H9 (cell line): Measurements from ENCODE around the gene TMEM132D. TPM values are rescaled to one million over a fixed set of nuclear protein-coding genes. Genes with fewer than 3 reads are reported as not detected.

Experiments used
- DNase-seq: peaks from one replicate; pipeline ENCODE4 v3.0.0-alpha.2; 2017
- H2AFZ ChIP-seq: one replicate; pipeline ENCODE4 v1.6.1; 2013; ENCODE audit warnings: mild to moderate bottlenecking, low read length, control low read depth, moderate library complexity
- H2AK5ac ChIP-seq: 2 replicates; pipeline ENCODE4 v1.6.1; 2013; ENCODE audit warnings: low read length, control low read depth, mixed read lengths; ENCODE audit not compliant: insufficient read length
- H2BK120ac ChIP-seq: one replicate; pipeline ENCODE4 v1.6.1; 2013; ENCODE audit warnings: low read depth, mild to moderate bottlenecking, low read length, control low read depth, inconsistent platforms; ENCODE audit not compliant: poor library complexity, severe bottlenecking
- H2BK12ac ChIP-seq: 2 replicates; pipeline ENCODE4 v1.6.1; 2013; ENCODE audit warnings: low read length, control low read depth, mixed read lengths, low read depth; ENCODE audit not compliant: insufficient read length
- H2BK15ac ChIP-seq: 2 replicates; pipeline ENCODE4 v1.6.1; 2013; ENCODE audit warnings: low read depth, low read length, control low read depth
- H2BK20ac ChIP-seq: one replicate; pipeline ENCODE4 v1.6.1; 2013; ENCODE audit warnings: low read depth, mild to moderate bottlenecking, low read length, control low read depth, inconsistent platforms; ENCODE audit not compliant: poor library complexity, severe bottlenecking
- H2BK5ac ChIP-seq: 2 replicates; pipeline ENCODE4 v1.6.1; 2013; ENCODE audit warnings: low read length, control low read depth, mixed read lengths; ENCODE audit not compliant: insufficient read length
- H3K14ac ChIP-seq: 2 replicates; pipeline ENCODE4 v1.6.1; 2013; ENCODE audit warnings: low read length, control low read depth; ENCODE audit not compliant: insufficient read depth
- H3K18ac ChIP-seq: 2 replicates; pipeline ENCODE4 v1.6.1; 2013; ENCODE audit warnings: low read depth, mild to moderate bottlenecking, mixed read lengths, low read length, control low read depth; ENCODE audit not compliant: insufficient read length
- H3K23ac ChIP-seq: 2 replicates; pipeline ENCODE4 v1.6.1; 2013; ENCODE audit warnings: low read length, control low read depth, mixed read lengths, low read depth; ENCODE audit not compliant: insufficient read length
- H3K23me2 ChIP-seq: 2 replicates; pipeline ENCODE4 v1.6.1; 2013; ENCODE audit warnings: low read depth, mild to moderate bottlenecking, mixed read lengths, low read length, control low read depth; ENCODE audit not compliant: insufficient read length, poor library complexity, severe bottlenecking
- H3K27ac ChIP-seq: 2 replicates; pipeline ENCODE4 v1.5.1; 2013; ENCODE audit warnings: low read length, control low read depth, mixed read lengths, low read depth; ENCODE audit not compliant: insufficient read length
- H3K27me3 ChIP-seq: 2 replicates; pipeline ENCODE4 v1.6.1; 2013; ENCODE audit warnings: low read length, control low read depth, inconsistent platforms; ENCODE audit not compliant: insufficient read depth
- H3K4ac ChIP-seq: 2 replicates; pipeline ENCODE4 v1.6.1; 2013; ENCODE audit warnings: low read depth, mild to moderate bottlenecking, control low read depth, inconsistent platforms, low read length, moderate library complexity
- H3K4me1 ChIP-seq: 2 replicates; pipeline ENCODE4 v1.6.1; 2013; ENCODE audit warnings: low read length, control low read depth, inconsistent platforms; ENCODE audit not compliant: insufficient read depth
- H3K4me2 ChIP-seq: 2 replicates; pipeline ENCODE4 v1.6.1; 2013; ENCODE audit warnings: low read length, control low read depth, mixed read lengths; ENCODE audit not compliant: insufficient read length, insufficient read depth
- H3K56ac ChIP-seq: 2 replicates; pipeline ENCODE4 v1.6.1; 2013; ENCODE audit warnings: low read depth, mild to moderate bottlenecking, mixed read lengths, low read length, control low read depth; ENCODE audit not compliant: insufficient read length
- H3K79me1 ChIP-seq: 2 replicates; pipeline ENCODE4 v1.6.1; 2013; ENCODE audit warnings: low read depth, mild to moderate bottlenecking, moderate library complexity, low read length, control low read depth, inconsistent platforms; ENCODE audit not compliant: insufficient read depth, poor library complexity, severe bottlenecking
- H3K79me2 ChIP-seq: 2 replicates; pipeline ENCODE4 v1.6.1; 2013; ENCODE audit warnings: low read length, control low read depth, inconsistent platforms; ENCODE audit not compliant: insufficient read depth
- H3K9ac ChIP-seq: 2 replicates; pipeline ENCODE4 v1.6.1; 2013; ENCODE audit warnings: low read length, control low read depth, mixed read lengths; ENCODE audit not compliant: insufficient read length; ENCODE audit errors: extremely low read depth
- H3K9me3 ChIP-seq: one replicate; pipeline ENCODE4 v1.6.1; 2013; ENCODE audit warnings: low read depth, low read length, inconsistent platforms; ENCODE audit not compliant: control insufficient read depth
- H3T11ph ChIP-seq: one replicate; pipeline ENCODE4 v1.6.1; 2013; ENCODE audit warnings: mild to moderate bottlenecking, low read length, control low read depth, inconsistent platforms
- H4K20me1 ChIP-seq: one replicate; pipeline ENCODE4 v1.6.1; 2013; ENCODE audit not compliant: control insufficient read depth, insufficient read length, insufficient read depth
- H4K5ac ChIP-seq: 2 replicates; pipeline ENCODE4 v1.6.1; 2013; ENCODE audit warnings: low read depth, mild to moderate bottlenecking, mixed read lengths, low read length, control low read depth; ENCODE audit not compliant: insufficient read length
- H4K8ac ChIP-seq: replicated peaks from 2 replicates; pipeline ENCODE4 v1.6.1; 2013; ENCODE audit warnings: low read length, control low read depth, mixed read lengths, low read depth; ENCODE audit not compliant: insufficient read length
- H4K91ac ChIP-seq: 2 replicates; pipeline ENCODE4 v1.6.1; 2013; ENCODE audit warnings: low read depth, mild to moderate bottlenecking, moderate library complexity, mixed read lengths, low read length, control low read depth; ENCODE audit not compliant: insufficient read length
- H3K27ac Mint-ChIP-seq, 3 experiments: 2 replicates in 2 of 3; 3 replicates in 1 of 3; pipeline ENCODE4 v1.8.0; 2020 to 2021; ENCODE audit warnings: mixed read lengths in 3 of 3, mild to moderate bottlenecking in 1 of 3, moderate library complexity in 1 of 3
- H3K27me3 Mint-ChIP-seq: 2 replicates; pipeline ENCODE4 v1.8.0; 2021; ENCODE audit warnings: low read depth, mild to moderate bottlenecking, moderate library complexity, mixed read lengths
- H3K36me3 Mint-ChIP-seq, 3 experiments: 2 replicates in 2 of 3; 3 replicates in 1 of 3; pipeline ENCODE4 v1.8.0; 2020 to 2021; ENCODE audit warnings: low read depth in 3 of 3, mixed read lengths in 3 of 3; ENCODE audit not compliant: insufficient read depth in 1 of 3
- H3K4me1 Mint-ChIP-seq, 2 experiments: 2 replicates each; pipeline ENCODE4 v1.8.0; 2020; ENCODE audit warnings: mixed read lengths in 2 of 2
- H3K4me3 Mint-ChIP-seq, 2 experiments: 2 replicates in 1 of 2; 3 replicates in 1 of 2; pipeline ENCODE4 v1.8.0; 2020 to 2021; ENCODE audit warnings: mild to moderate bottlenecking in 2 of 2, mixed read lengths in 2 of 2, moderate library complexity in 1 of 2
- H3K9me3 Mint-ChIP-seq, 2 experiments: 2 replicates in 1 of 2; 3 replicates in 1 of 2; pipeline ENCODE4 v1.8.0; 2020; ENCODE audit warnings: mild to moderate bottlenecking in 2 of 2, mixed read lengths in 2 of 2, moderate library complexity in 1 of 2
- CTCF ChIP-seq: fragments of 200-600 bp; sonication (generic); conservative IDR thresholded peaks from 3 replicates; pipeline ENCODE4 v1.8.0; 2021; ENCODE audit warnings: antibody characterized with exemption, mild to moderate bottlenecking
- WGBS: extraction: QIAGEN DNeasy Blood & Tissue Kit; methylation state at CpG from one replicate; pipeline ENCODE4 v1.1.7; 2013; ENCODE audit warnings: missing lambda C conversion rate, low lambda C conversion rate, mixed read lengths; ENCODE audit not compliant: insufficient read length; ENCODE audit errors: extremely low coverage; 5-methylcytosine and 5-hydroxymethylcytosine counted together
- total RNA-seq: library from RNA; stranded (reverse); gene quantifications from 2 replicates; pipeline ENCODE4 v1.2.1, GENCODE V29; 2021

Gene TMEM132D
- total RNA-seq, 1 experiment from 2014 or later, result 6.1 TPM

DNA sequence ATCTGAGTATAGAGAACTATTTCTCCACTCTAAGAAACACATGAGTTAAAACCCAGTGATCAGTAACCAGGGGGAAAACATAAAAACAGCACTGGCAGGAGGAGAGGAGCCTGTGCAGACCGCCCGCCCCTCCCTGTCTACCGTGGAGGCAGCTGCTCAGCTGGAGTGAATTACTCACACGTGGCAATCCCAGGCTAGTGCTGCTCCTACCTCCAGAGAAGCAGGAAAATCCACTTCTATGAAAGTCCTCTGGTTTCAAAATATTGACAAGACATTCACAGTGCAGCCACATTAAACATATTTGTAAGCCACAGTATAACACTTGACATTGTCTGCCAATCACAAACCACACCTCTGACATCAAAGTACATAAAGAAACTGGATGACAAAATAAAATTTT, 16.7 kb downstream of the TMEM132D start:
- Histone ChIP-seq H4K91ac (no peak overlapping the region), H2AK5ac (no peak overlapping the region), H2BK20ac (no peak overlapping the region), H3K79me1 (no peaks in the 10 kb centered on the region), H3K9ac (no peak overlapping the region), H3K27ac (no peak overlapping the region), H3K18ac (no peak overlapping the region), H2BK15ac (no peak overlapping the region), H3K4me1 (no peaks in the 10 kb centered on the region; the same call in 1 of the 2 replicates), H3K4ac (no peak overlapping the region), H3K23ac (no peak overlapping the region), H2BK12ac (no peak overlapping the region), H3K79me2 (peaks cover 2% of the 10 kb centered on the region; the same call in 1 of the 2 replicates), H3K4me2 (no peak overlapping the region), H4K5ac (no peak overlapping the region), H3K56ac (no peak overlapping the region), H4K20me1 (no peaks in the 10 kb centered on the region), H3K9me3 (no peaks in the 10 kb centered on the region), H4K8ac (no peak overlapping the region), H2BK5ac (no peak overlapping the region), H3K27me3 (no peaks in the 10 kb centered on the region), H3K14ac (no peak overlapping the region), H2AFZ (no peak overlapping the region), H2BK120ac (no peak overlapping the region), H3T11ph (no peak overlapping the region), H3K23me2 (no peaks in the 10 kb centered on the region)
- Mint-ChIP-seq H3K27me3 (no peaks in the 10 kb centered on the region), H3K27ac (peak overlapping the region in 2 of 3 experiments; percentile 9 to 71; a peak in 3 of 7 replicates), H3K4me1 (peaks cover 11 to 12% of the 10 kb centered on the region in 2 experiments; a peak in 3 of 4 replicates), H3K36me3 (peaks cover 3 to 13% (median 4%) of the 10 kb centered on the region in 3 experiments; a peak in 5 of 7 replicates), H3K4me3 (no peak overlapping the region), H3K9me3 (no peaks in the 10 kb centered on the region)
- no CpG with 5 or more reads among the region's 4 CpGs for WGBS
- TF ChIP-seq CTCF, result no peak
- no peak for DNase-seq
